HepG2 (cell line): ENCODE results near the gene SP3. TPM values are rescaled to one million over a fixed set of nuclear protein-coding genes. Genes with fewer than 3 reads are reported as not detected.
A peak's percentile ranks its signal among the peaks of the same experiment; 100 is the strongest.

Experiments used
- ATAC-seq: fragments of 200-7000 bp; cut with Tn5 transposase; 3 replicates; pipeline ENCODE4 v1.9.1; 2020; ENCODE audit warnings: mild to moderate bottlenecking, moderate library complexity
- BruUV-seq: library from RNA; stranded (reverse); fragments of 400-500 nt; replicated peaks from 2 replicates; lab custom pipeline; 2021; lab: Mats Ljungman, UMichigan
- CTCF ChIA-PET: fragments of 300-600 bp; formaldehyde crosslinking; extraction: SDS; loops from one replicate; lab custom pipeline; 2021; ENCODE audit warnings: low total read pairs, inconsistent platforms, low intra/inter-chr PET ratio; lab: Yijun Ruan, JAX
- POLR2A ChIA-PET: fragments of 350-600 bp; sonication (Branson Sonifier 250); formaldehyde crosslinking; loops from one replicate; lab custom pipeline; 2020; ENCODE audit warnings: antibody characterized with exemption, inconsistent platforms; lab: Yijun Ruan, JAX
- DNase-seq: peaks from one replicate; pipeline ENCODE4 v3.0.0-alpha.2; 2015; ENCODE audit warnings: low spot score
- FAIRE-seq: peaks from 3 replicates; lab custom pipeline; 2011; peaks lifted over from hg19 to GRCh38; lab: Jason Lieb, UNC
- H2AFZ ChIP-seq: one replicate; pipeline ENCODE4 v1.6.1; 2011; ENCODE audit warnings: low read length, inconsistent platforms
- H3K27ac ChIP-seq: fragments of 300-600 bp; 3 replicates; pipeline ENCODE4 v1.8.0; 2011; ENCODE audit warnings: mixed run types, mild to moderate bottlenecking, mixed read lengths, low read length, inconsistent platforms; ENCODE audit not compliant: insufficient read depth; ENCODE audit errors: extremely low read length
- H3K27me3 ChIP-seq, 2 experiments: fragments of 200-600 bp in 1 of 2; 2 replicates in 1 of 2; 3 replicates in 1 of 2; pipeline versions ENCODE4 v1.6.0 to v1.8.0; 2011; ENCODE audit warnings: low read length in 2 of 2, mild to moderate bottlenecking in 2 of 2, moderate library complexity in 2 of 2, inconsistent platforms in 1 of 2; ENCODE audit not compliant: insufficient read depth in 2 of 2, control insufficient read depth in 1 of 2
- H3K36me3 ChIP-seq, 2 experiments: fragments of 200-600 bp in 1 of 2; replicated peaks in 1 of 2; 2 replicates in 1 of 2; 3 replicates in 1 of 2; pipeline versions ENCODE4 v1.5.1 to v1.8.0; 2011; ENCODE audit warnings: low read length in 2 of 2, inconsistent platforms in 1 of 2; ENCODE audit not compliant: insufficient read depth in 2 of 2, control insufficient read depth in 1 of 2
- H3K4me1 ChIP-seq: 2 replicates; pipeline ENCODE4 v1.5.1; 2012; ENCODE audit warnings: low read length, inconsistent platforms; ENCODE audit not compliant: insufficient read depth
- H3K4me2 ChIP-seq: 2 replicates; pipeline ENCODE4 v1.6.0; 2011; ENCODE audit warnings: low read depth, low read length, inconsistent platforms
- H3K4me3 ChIP-seq, 3 experiments: fragments of 200-600 bp in 1 of 3; sonication (generic), shearing (Covaris generic) in 1 of 3; replicated peaks in 1 of 3; 2 replicates each; pipeline ENCODE4 v1.5.1; 2011 to 2016; ENCODE audit warnings: low read length in 3 of 3, inconsistent platforms in 2 of 3, low read depth in 2 of 3, mild to moderate bottlenecking in 2 of 3, control low read depth in 1 of 3, mixed read lengths in 1 of 3; ENCODE audit not compliant: insufficient read depth in 1 of 3
- H3K79me2 ChIP-seq: one replicate; pipeline ENCODE4 v1.6.1; 2011; ENCODE audit warnings: low read length, inconsistent platforms; ENCODE audit not compliant: insufficient read depth
- H3K9ac ChIP-seq: 2 replicates; pipeline ENCODE4 v1.6.0; 2011; ENCODE audit warnings: mild to moderate bottlenecking, low read depth, low read length, inconsistent platforms; ENCODE audit not compliant: insufficient read depth
- H3K9me3 ChIP-seq: 2 replicates; pipeline ENCODE4 v1.5.1; 2012; ENCODE audit warnings: mild to moderate bottlenecking, low read length
- H4K20me1 ChIP-seq: 2 replicates; pipeline ENCODE4 v1.6.0; 2011; ENCODE audit warnings: inconsistent platforms, mild to moderate bottlenecking, low read length, moderate library complexity; ENCODE audit not compliant: insufficient read depth
- MIER2 ChIP-seq: IDR thresholded peaks from 2 replicates; pipeline ENCODE4 v1.6.1; 2016; ENCODE audit warnings: missing biosample characterization, missing genetic modification reagents
- PRDM10 ChIP-seq: sonication (generic); formaldehyde crosslinking; IDR thresholded peaks from 2 replicates; pipeline ENCODE4 v1.4.0; 2020; ENCODE audit warnings: low read depth, missing genetic modification reagents
- SIX1 ChIP-seq: sonication (generic); formaldehyde crosslinking; IDR thresholded peaks from 2 replicates; pipeline ENCODE4 v1.4.0; 2020; ENCODE audit warnings: missing genetic modification reagents, borderline replicate concordance
- STAG1 ChIP-seq: sonication (generic); formaldehyde crosslinking; IDR thresholded peaks from 2 replicates; pipeline ENCODE4 v1.4.0; 2020; ENCODE audit warnings: missing genetic modification reagents
- USF2 ChIP-seq, 2 experiments: sonication (generic) in 1 of 2; formaldehyde crosslinking in 1 of 2; IDR thresholded peaks; 2 replicates each; pipeline versions ENCODE4 v1.5.1 to v1.6.1; 2011 to 2020; ENCODE audit warnings: borderline replicate concordance in 1 of 2, low read depth in 1 of 2, low read length in 1 of 2, mild to moderate bottlenecking in 1 of 2, missing genetic modification reagents in 1 of 2, moderate library complexity in 1 of 2
- WGBS: methylation state at CpG from one replicate; pipeline ENCODE4 v1.1.6; 2017; ENCODE audit warnings: low lambda C conversion rate; 5-methylcytosine and 5-hydroxymethylcytosine counted together
- in situ Hi-C: cut with HindIII; loops from 2 replicates; pipeline ENCODE4 v1.10.0; 2017; ENCODE audit warnings: low pct_unique_long_range_greater_than_20kb; ENCODE audit not compliant: extremely low pct_ligation_motif_present
- intact Hi-C: fragments of 100-400 bp; cut with micrococcal nuclease; formaldehyde crosslinking; loops from one replicate; pipeline ENCODE4 v1.10.0; 2022; ENCODE audit not compliant: unreplicated experiment
- polyA plus RNA-seq, 8 experiments: library from polyadenylated mRNA; depleted of rRNA in 3 of 8; stranded (reverse) in 7 of 8; unstranded in 1 of 8; fragments of >200 nt; fragmentation: Illumina TruSeq in 4 of 8; extraction: Trizol in 4 of 8; gene quantifications; 2 replicates each; pipeline versions ENCODE4 v1.2.1 to v1.2.3, GENCODE V29; 2011 to 2016; ENCODE audit warnings: low read depth in 4 of 8, missing spikeins in 1 of 8, mixed read lengths in 1 of 8; ENCODE audit not compliant: insufficient read depth in 1 of 8
- total RNA-seq, 5 experiments: library from RNA; depleted of rRNA; stranded (reverse); fragments of >200 nt; fragmentation: Illumina TruSeq; extraction: Trizol; gene quantifications; 2 replicates each; pipeline ENCODE4 v1.2.3, GENCODE V29; 2016; ENCODE audit warnings: low read depth in 1 of 5

Gene SP3
- total and polyA plus RNA-seq, 2 of the 13 experiments (the other 11 are each of a cell fraction or from before 2014, with no cell fraction given): 57.3 to 132 TPM

GRCh38 chr2:173991856-173992588, 26.8 kb upstream of the SP3 start:
- Histone ChIP-seq H2AFZ (no peak overlapping the region), H3K27me3 (peaks cover 0 to 12% of the 10 kb centered on the region in 2 experiments; a peak in 1 of 5 replicates), H3K9ac (no peak overlapping the region), H3K9me3 (no peaks in the 10 kb centered on the region), H3K4me1 (peaks cover 9% of the 10 kb centered on the region), H3K27ac (no peak overlapping the region), H3K4me3 (no peak overlapping the region), H3K4me2 (peak overlapping the region; percentile 26; the same call in 1 of the 2 replicates), H4K20me1 (no peaks in the 10 kb centered on the region), H3K36me3 (no peaks in the 10 kb centered on the region), H3K79me2 (no peaks in the 10 kb centered on the region)
- no peak for DNase-seq
- intact Hi-C loops (no loop called here), in situ Hi-C loops (no loop called here)
- ATAC-seq: peak; percentile 36; the same call in 1 of the 3 replicates
- ChIA-PET POLR2A (no interaction called here), CTCF (no interaction called here)
- WGBS: 61% methylated on average over 5 of the region's 5 CpGs
- TF ChIP-seq PRDM10 (CRISPR knock-in tag) (no peak), STAG1 (CRISPR knock-in tag) (no peak), SIX1 (CRISPR knock-in tag) (no peak), USF2 (IDR thresholded peaks at IDR 0.05; ENCODE audit: low read depth, low read length) (no peak), USF2 (CRISPR knock-in tag; IDR thresholded peaks at IDR 0.05; ENCODE audit: borderline replicate concordance) (no peak), MIER2 (CRISPR knock-in tag) (no peak)
- BruUV-seq: no TSS peak
- no peak for FAIRE-seq
